IMR-90 (cell line): Measurements from ENCODE around the gene STAB1. TPM values are rescaled to one million over a fixed set of nuclear protein-coding genes. Genes with fewer than 3 reads are reported as not detected.

ENCODE experiments used
- ATAC-seq: fragments of 200-7000 bp; cut with Tn5 transposase; 2 replicates; pipeline ENCODE4 v1.9.1; 2020; ENCODE audit warnings: low read depth, mild to moderate bottlenecking, moderate library complexity
- BruUV-seq: library from RNA; stranded (reverse); fragments of 400-500 nt; replicated peaks from 2 replicates; lab custom pipeline; 2021; lab: Mats Ljungman, UMichigan
- CTCF ChIA-PET: fragments of 300-600 bp; formaldehyde crosslinking; extraction: SDS; loops from one replicate; lab custom pipeline; 2021; ENCODE audit warnings: antibody characterized with exemption; lab: Yijun Ruan, JAX
- POLR2A ChIA-PET: fragments of 300-600 bp; sonication (Branson Sonifier 250); formaldehyde crosslinking; loops from one replicate; lab custom pipeline; 2022; ENCODE audit warnings: antibody characterized with exemption; ENCODE audit not compliant: unreplicated experiment; lab: Charles Lee
- DNase-seq: peaks from one replicate; pipeline ENCODE4 v3.0.0; 2013
- H2AFZ ChIP-seq: replicated peaks from 2 replicates; pipeline ENCODE3; 2013; ENCODE audit warnings: low read length, mild to moderate bottlenecking; ENCODE audit not compliant: poor library complexity
- H2AK5ac ChIP-seq: 2 replicates; pipeline ENCODE4 v1.6.1; 2013; ENCODE audit warnings: low read depth, low read length, inconsistent platforms
- H2AK9ac ChIP-seq: replicated peaks from 2 replicates; pipeline ENCODE3; 2013; ENCODE audit warnings: mild to moderate bottlenecking, low read depth, low read length, moderate library complexity; ENCODE audit not compliant: poor library complexity
- H2BK120ac ChIP-seq: 2 replicates; pipeline ENCODE4 v1.6.1; 2013; ENCODE audit warnings: low read depth, low read length, inconsistent platforms
- H2BK15ac ChIP-seq: 3 replicates; pipeline ENCODE4 v1.6.1; 2013; ENCODE audit warnings: low read depth, low read length, inconsistent platforms
- H2BK20ac ChIP-seq: 2 replicates; pipeline ENCODE4 v1.6.1; 2013; ENCODE audit warnings: low read depth, mild to moderate bottlenecking, inconsistent platforms, low read length, moderate library complexity
- H2BK5ac ChIP-seq: 2 replicates; pipeline ENCODE4 v1.6.1; 2013; ENCODE audit warnings: mild to moderate bottlenecking, low read depth, low read length, inconsistent platforms; ENCODE audit not compliant: poor library complexity, severe bottlenecking
- H3K14ac ChIP-seq: replicated peaks from 2 replicates; pipeline ENCODE4 v1.6.1; 2013; ENCODE audit warnings: low read depth, low read length, inconsistent platforms
- H3K18ac ChIP-seq: 2 replicates; pipeline ENCODE4 v1.6.1; 2013; ENCODE audit warnings: low read depth, low read length, control low read depth
- H3K23ac ChIP-seq: 2 replicates; pipeline ENCODE4 v1.6.1; 2013; ENCODE audit warnings: low read depth, low read length, inconsistent platforms
- H3K27ac ChIP-seq: 2 replicates; pipeline ENCODE4 v1.5.1; 2013; ENCODE audit warnings: mild to moderate bottlenecking, control low read depth, low read length; ENCODE audit not compliant: insufficient read depth
- H3K27me3 ChIP-seq: 2 replicates; pipeline ENCODE4 v1.6.1; 2013; ENCODE audit warnings: low read length; ENCODE audit not compliant: control insufficient read depth, insufficient read depth
- H3K36me3 ChIP-seq: 2 replicates; pipeline ENCODE4 v1.6.1; 2013; ENCODE audit warnings: low read length, mixed read lengths; ENCODE audit not compliant: control insufficient read depth, insufficient read depth
- H3K4ac ChIP-seq: 2 replicates; pipeline ENCODE4 v1.6.1; 2013; ENCODE audit warnings: low read depth, low read length, inconsistent platforms
- H3K4me1 ChIP-seq: 2 replicates; pipeline ENCODE4 v1.6.1; 2013; ENCODE audit warnings: low read length, mixed read lengths; ENCODE audit not compliant: control insufficient read depth, insufficient read depth
- H3K4me2 ChIP-seq: 2 replicates; pipeline ENCODE4 v1.6.1; 2013; ENCODE audit warnings: low read depth, mild to moderate bottlenecking, control low read depth, low read length, moderate library complexity
- H3K4me3 ChIP-seq: 2 replicates; pipeline ENCODE4 v1.5.1; 2013; ENCODE audit warnings: low read depth, mild to moderate bottlenecking, control low read depth, low read length, moderate library complexity; ENCODE audit not compliant: insufficient read depth
- H3K56ac ChIP-seq: 2 replicates; pipeline ENCODE4 v1.6.1; 2013; ENCODE audit warnings: low read length, inconsistent platforms; ENCODE audit not compliant: insufficient read depth; ENCODE audit errors: extremely low read depth
- H3K79me1 ChIP-seq, 2 experiments: 2 replicates each; pipeline ENCODE4 v1.6.1; 2013; ENCODE audit warnings: low read length in 2 of 2, inconsistent platforms in 1 of 2, low read depth in 1 of 2
- H3K9ac ChIP-seq: 2 replicates; pipeline ENCODE4 v1.6.1; 2013; ENCODE audit warnings: low read depth, low read length, control low read depth
- H3K9me1 ChIP-seq: 2 replicates; pipeline ENCODE4 v1.6.1; 2013; ENCODE audit warnings: low read length, inconsistent platforms; ENCODE audit not compliant: insufficient read depth
- H3K9me3 ChIP-seq: 2 replicates; pipeline ENCODE4 v1.6.1; 2013; ENCODE audit warnings: low read length; ENCODE audit not compliant: control insufficient read depth, insufficient read depth
- H4K20me1 ChIP-seq: 2 replicates; pipeline ENCODE4 v1.6.1; 2013; ENCODE audit warnings: low read length, inconsistent platforms; ENCODE audit not compliant: insufficient read depth
- H4K5ac ChIP-seq: 2 replicates; pipeline ENCODE4 v1.6.1; 2013; ENCODE audit warnings: mild to moderate bottlenecking, low read depth, low read length, control low read depth
- H4K8ac ChIP-seq, 2 experiments: 2 replicates each; pipeline ENCODE4 v1.6.1; 2013; ENCODE audit warnings: low read depth in 2 of 2, low read length in 2 of 2, control low read depth in 1 of 2, inconsistent platforms in 1 of 2
- H4K91ac ChIP-seq: 2 replicates; pipeline ENCODE4 v1.6.1; 2013; ENCODE audit warnings: low read depth, low read length, inconsistent platforms; ENCODE audit not compliant: insufficient read depth
- BHLHE40 ChIP-seq: fragments of 150-350 bp; IDR thresholded peaks from 2 replicates; pipeline ENCODE4 v1.6.1; 2016; ENCODE audit warnings: mild to moderate bottlenecking, low read depth, low read length
- CEBPB ChIP-seq: IDR thresholded peaks from 2 replicates; pipeline ENCODE4 v1.6.1; 2012; ENCODE audit warnings: low read depth, low read length, improper control_type of control experiment
- CHD1 ChIP-seq: IDR thresholded peaks from 2 replicates; pipeline ENCODE4 v1.6.1; 2012; ENCODE audit warnings: low read depth, low read length, improper control_type of control experiment
- CTCF ChIP-seq: conservative IDR thresholded peaks from 2 replicates; pipeline ENCODE4 v1.5.1; 2012; ENCODE audit warnings: mild to moderate bottlenecking, low read depth, low read length, improper control_type of control experiment
- ELK1 ChIP-seq: fragments of 150-350 bp; IDR thresholded peaks from 2 replicates; pipeline ENCODE4 v1.6.1; 2016; ENCODE audit warnings: low read depth, mild to moderate bottlenecking, low read length, moderate library complexity, borderline replicate concordance
- FOS ChIP-seq: fragments of 150-350 bp; IDR thresholded peaks from 2 replicates; pipeline ENCODE4 v1.6.1; 2016; ENCODE audit warnings: low read depth, low read length
- MAFK ChIP-seq: IDR thresholded peaks from 2 replicates; pipeline ENCODE4 v1.6.1; 2012; ENCODE audit warnings: low read depth, low read length, improper control_type of control experiment
- MAZ ChIP-seq: IDR thresholded peaks from 2 replicates; pipeline ENCODE4 v1.6.1; 2012; ENCODE audit warnings: low read depth, mild to moderate bottlenecking, low read length, improper control_type of control experiment, moderate library complexity, borderline replicate concordance
- MXI1 ChIP-seq: IDR thresholded peaks from 2 replicates; pipeline ENCODE4 v1.6.1; 2012; ENCODE audit warnings: low read depth, mild to moderate bottlenecking, low read length, moderate library complexity, borderline replicate concordance
- NFE2L2 ChIP-seq: fragments of 150-350 bp; IDR thresholded peaks from 2 replicates; pipeline ENCODE4 v1.6.1; 2016; ENCODE audit warnings: low read depth, mild to moderate bottlenecking, low read length
- POLR2A ChIP-seq: IDR thresholded peaks from 2 replicates; pipeline ENCODE4 v1.6.1; 2012; ENCODE audit warnings: mild to moderate bottlenecking, low read depth, low read length
- RAD21 ChIP-seq: IDR thresholded peaks from 2 replicates; pipeline ENCODE4 v1.6.1; 2012; ENCODE audit warnings: low read length, improper control_type of control experiment
- RCOR1 ChIP-seq: IDR thresholded peaks from 2 replicates; pipeline ENCODE4 v1.6.1; 2012; ENCODE audit warnings: mild to moderate bottlenecking, low read length, improper control_type of control experiment; ENCODE audit not compliant: insufficient replicate concordance
- RFX5 ChIP-seq: IDR thresholded peaks from 2 replicates; pipeline ENCODE4 v1.8.0; 2012; ENCODE audit warnings: low read depth, mild to moderate bottlenecking, low read length, moderate library complexity
- SMC3 ChIP-seq: fragments of 150-350 bp; IDR thresholded peaks from 2 replicates; pipeline ENCODE4 v1.6.1; 2016; ENCODE audit warnings: low read depth, mild to moderate bottlenecking, antibody characterized with exemption, low read length, moderate library complexity
- USF2 ChIP-seq: fragments of 150-350 bp; IDR thresholded peaks from 2 replicates; pipeline ENCODE4 v1.6.1; 2017; ENCODE audit warnings: mild to moderate bottlenecking, antibody characterized with exemption, low read length, low read depth
- WGBS, 2 experiments: methylation state at CpG; one replicate each; pipeline versions ENCODE4 v1.1.5 to v1.1.7; 2013; ENCODE audit warnings: missing lambda C conversion rate in 2 of 2; ENCODE audit not compliant: insufficient read length in 1 of 2; ENCODE audit errors: extremely low coverage in 2 of 2; 5-methylcytosine and 5-hydroxymethylcytosine counted together
- dilution Hi-C: fragments of 300-500 bp; cut with HindIII; formaldehyde crosslinking; loops from one replicate; pipeline ENCODE4 v1.14.3; 2018; ENCODE audit warnings: low sequenced_read_pairs; ENCODE audit not compliant: unreplicated experiment
- in situ Hi-C: fragments of 300-500 bp; cut with MboI; formaldehyde crosslinking; loops from 3 replicates; pipeline ENCODE4 v1.14.3; 2019; ENCODE audit warnings: low sequenced_read_pairs, inconsistent platforms, mixed read lengths
- intact Hi-C: fragments of 100-400 bp; cut with micrococcal nuclease; formaldehyde crosslinking; loops from 2 replicates; pipeline ENCODE4 v1.10.0; 2022
- polyA plus RNA-seq, 3 experiments: library from polyadenylated mRNA; depleted of rRNA; stranded (reverse); fragments of >200 nt; gene quantifications; 2 replicates each; pipeline ENCODE4 v1.2.3, GENCODE V29; 2012; ENCODE audit warnings: low replicate concordance in 1 of 3
- total RNA-seq: library from RNA; depleted of rRNA; stranded (reverse); fragments of >200 nt; gene quantifications from 2 replicates; pipeline ENCODE4 v1.2.3, GENCODE V29; 2012

The STAB1 gene
- total and polyA plus RNA-seq, 2 of the 4 experiments (the other 2 are of a cell fraction), result not detected

GRCh38 chr3:52515192-52515591 is 20.1 kb downstream of the STAB1 start:
- in situ Hi-C loops, result no loop called here
- H3K27ac ChIP-seq, result no peak overlapping the region

More at GRCh38 chr3:52515192-52515591, 20.1 kb downstream of the STAB1 start:
- Histone ChIP-seq H4K8ac (no peak overlapping the region), H2AK5ac (no peak overlapping the region), H4K20me1 (no peaks in the 10 kb centered on the region; the same call in 1 of the 2 replicates), H2BK5ac (no peak overlapping the region), H2BK20ac (no peak overlapping the region), H3K23ac (no peak overlapping the region), H3K18ac (no peak overlapping the region), H3K4me3 (no peak overlapping the region), H2BK15ac (no peak overlapping the region), H3K9me3 (no peaks in the 10 kb centered on the region), H4K91ac (no peak overlapping the region), H2AK9ac (no peak overlapping the region), H3K79me1 (no peaks in the 10 kb centered on the region), H3K9ac (no peak overlapping the region), H2BK120ac (no peak overlapping the region), H3K14ac (no peak overlapping the region), H4K5ac (no peak overlapping the region), H3K27me3 (peaks cover 48% of the 10 kb centered on the region), H3K4me2 (no peak overlapping the region), H3K36me3 (no peaks in the 10 kb centered on the region), H2AFZ (no peak overlapping the region), H3K56ac (no peak overlapping the region), H3K4me1 (peaks cover 1% of the 10 kb centered on the region; the same call in 1 of the 2 replicates), H3K9me1 (no peaks in the 10 kb centered on the region), H3K4ac (no peak overlapping the region)
- DNase-seq (no peak), ATAC-seq (no peak)
- dilution Hi-C loops, result no loop called here
- ChIA-PET POLR2A (no interaction called here), CTCF (no interaction called here)
- intact Hi-C loops, result no loop called here
- no TSS peak for BruUV-seq
- TF ChIP-seq NFE2L2, result no peak
- TF ChIP-seq MAZ, result no peak
- TF ChIP-seq CTCF, result no peak
- TF ChIP-seq USF2, result no peak
- TF ChIP-seq FOS, result no peak
- no peak for TF ChIP-seq POLR2A
- no peak for TF ChIP-seq MXI1
- no peak for TF ChIP-seq RAD21
- no peak for TF ChIP-seq RFX5
- TF ChIP-seq SMC3, result no peak
- TF ChIP-seq CHD1, result no peak
- no peak for TF ChIP-seq MAFK
- TF ChIP-seq CEBPB, result no peak
- no peak for TF ChIP-seq BHLHE40
- TF ChIP-seq ELK1, result no peak
- no peak for TF ChIP-seq RCOR1
- 41% methylated on average over 3 of the region's 6 CpGs; no CpG with 5 or more reads in 1 of the 2 experiments for WGBS, 2 experiments
